Adrenal gland (tissue), 5 donors: ENCODE data around the gene TARS2.

Source experiments
- CTCF ChIP-seq, 6 experiments: fragments of 450-650 bp in 4 of 6; fragments of 200-600 bp in 2 of 6; sonication (generic) in 1 of 6; IDR thresholded peaks; 1 replicate in 5 of 6; 2 replicates in 1 of 6; pipeline versions ENCODE4 v1.5.1 to v1.8.0; 2016 to 2021; ENCODE audit warnings: antibody characterized with exemption in 6 of 6, mild to moderate bottlenecking in 2 of 6, moderate library complexity in 1 of 6
- POLR2A ChIP-seq, 2 donors: fragments of 450-650 bp; IDR thresholded peaks; one replicate each; pipeline ENCODE4 v1.6.1; 2017; ENCODE audit warnings: antibody characterized with exemption in 2 of 2, mild to moderate bottlenecking in 2 of 2, moderate library complexity in 1 of 2
- donor health status: DM: no; HTN: no; CAD: no.

GRCh38 chr1:150537732-150538684 lies 50.8 kb downstream of the TARS2 start:
- no peak for TF ChIP-seq CTCF (IDR thresholded peaks at IDR 0.05)
- no peak for TF ChIP-seq POLR2A (IDR thresholded peaks at IDR 0.05)
